Adrenal gland (tissue), 12 donors: ENCODE data around the gene ADAMTSL1. TPM values are rescaled to one million over a fixed set of nuclear protein-coding genes. Genes with fewer than 3 reads are reported as not detected.

Source experiments
- DNase-seq, 7 donors: peaks; one replicate each; pipeline ENCODE4 v3.0.0-alpha.2; 2019 to 2020
- H3K27ac ChIP-seq, 5 donors: fragments of 200-600 bp; sonication (generic) in 4 of 5; 1 replicate in 3 of 5; 2 replicates in 2 of 5; pipeline versions ENCODE4 v1.5.1 to v1.8.0; 2016 to 2020; ENCODE audit warnings: mild to moderate bottlenecking in 1 of 5
- H3K27me3 ChIP-seq: fragments of 200-600 bp; 2 replicates; pipeline ENCODE4 v1.8.0; 2021
- H3K36me3 ChIP-seq, 2 donors: fragments of 200-600 bp; replicated peaks in 1 of 2; 1 replicate in 1 of 2; 2 replicates in 1 of 2; pipeline versions ENCODE4 v1.5.1 to v1.8.0; 2018 to 2022
- H3K4me1 ChIP-seq, 2 donors: fragments of 200-600 bp; replicated peaks in 1 of 2; 1 replicate in 1 of 2; 2 replicates in 1 of 2; pipeline versions ENCODE4 v1.5.1 to v1.8.0; 2018 to 2021
- H3K4me3 ChIP-seq, 4 donors: fragments of 200-600 bp; sonication (generic) in 3 of 4; one replicate each; pipeline ENCODE4 v1.5.1; 2016 to 2018
- H3K9me3 ChIP-seq, 3 donors: fragments of 200-600 bp; sonication (generic) in 1 of 3; replicated peaks in 1 of 3; 1 replicate in 2 of 3; 2 replicates in 1 of 3; pipeline versions ENCODE4 v1.5.1 to v1.8.0; 2016 to 2021
- POLR2A ChIP-seq, 2 donors: fragments of 450-650 bp; IDR thresholded peaks; one replicate each; pipeline ENCODE4 v1.6.1; 2017; ENCODE audit warnings: antibody characterized with exemption in 2 of 2, mild to moderate bottlenecking in 2 of 2, moderate library complexity in 1 of 2
- WGBS, 4 donors: extraction: QIAGEN DNeasy Blood & Tissue Kit in 2 of 4; methylation state at CpG; one replicate each; pipeline versions ENCODE4 v1.1.5 to v1.1.7; 2013 to 2017; 5-methylcytosine and 5-hydroxymethylcytosine counted together
- intact Hi-C, 2 donors: fragments of 100-400 bp; cut with DNase I; formaldehyde crosslinking; loops; one replicate each; pipeline versions ENCODE4 v1.14.1 to v1.15.0; 2022 to 2023
- polyA plus RNA-seq, 3 donors: library from polyadenylated mRNA; stranded (reverse); fragments of 200-250 nt in 2 of 3; fragments of 350-450 nt in 1 of 3; fragmentation: Illumina TruSeq in 1 of 3; extraction: RNeasy Lipid Tissue Mini Kit (QIAGEN cat#74804) in 1 of 3; gene quantifications; one replicate each; pipeline ENCODE4 v1.2.3, GENCODE V29; 2013 to 2014
- total RNA-seq, 9 donors: library from RNA; depleted of rRNA in 4 of 9; stranded (reverse); fragments of >200 nt in 4 of 9; fragments of 120-200 nt in 1 of 9; fragmentation: NEBNext Ultra II Directional in 1 of 9; extraction: Animal tissue kit (Norgen Biotek cat#: 25700) in 1 of 9; gene quantifications; one replicate each; pipeline versions ENCODE4 v1.1.0 to v1.2.4, GENCODE V29; 2013 to 2023
- TF ChIP-seq, protein P1 (sequence below), 6 experiments: fragments of 450-650 bp in 4 of 6; fragments of 200-600 bp in 2 of 6; sonication (generic) in 1 of 6; IDR thresholded peaks; 1 replicate in 5 of 6; 2 replicates in 1 of 6; pipeline versions ENCODE4 v1.5.1 to v1.8.0; 2016 to 2021; ENCODE audit warnings: antibody characterized with exemption in 6 of 6, mild to moderate bottlenecking in 2 of 6, moderate library complexity in 1 of 6
- donor health status: healthy with polysubstance abuse.
- donor health status: Bipolar disorder and iron deficiency.
- donor health status: DM: yes; HTN: yes; CAD: no.
- donor health status: DM: no; HTN: no; CAD: no.
- donor health status: DM: no; HTN: no; CAD: no.
- donor health status: DM: yes; HTN: yes; CAD: no.

ADAMTSL1 gene
- total and polyA plus RNA-seq, 12 donors = 4.9 to 38.1 (median 20.6) TPM

DNA sequence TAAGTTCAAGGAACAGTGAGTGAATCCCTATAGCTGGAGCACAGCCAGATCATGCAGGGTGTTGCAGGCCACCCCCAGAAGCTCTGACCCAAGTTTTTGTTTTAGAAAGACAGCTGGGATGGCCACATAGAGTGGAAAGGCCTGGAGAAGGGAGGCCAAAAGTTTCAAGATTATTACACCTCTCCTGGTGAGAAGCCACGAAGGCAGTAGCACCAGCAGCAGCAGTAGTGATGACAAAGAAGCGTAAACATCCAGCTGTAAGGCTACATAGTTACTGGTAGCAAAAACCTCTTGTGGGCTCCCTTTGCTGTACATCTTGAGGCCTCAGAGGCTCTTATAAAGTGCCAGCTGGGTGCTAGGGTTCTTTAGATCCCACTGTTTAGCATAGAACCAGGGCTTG lies 11.8 kb downstream of the ADAMTSL1 start:
- intact Hi-C loops = loop anchor here in 1 of 2 donors (10.0 kb wide), 1 partner anchor 109 kb away; no protein-coding TSS in a partner anchor
- 87 to 94% (median 90%) methylated on average over 2 of the region's 2 CpGs for WGBS, 4 donors
- H3K27me3 ChIP-seq = no peaks in the 10 kb centered on the region
- no peak overlapping the region for H3K4me3 ChIP-seq
- no peaks in the 10 kb centered on the region for H3K36me3 ChIP-seq
- TF ChIP-seq, protein P1, sequence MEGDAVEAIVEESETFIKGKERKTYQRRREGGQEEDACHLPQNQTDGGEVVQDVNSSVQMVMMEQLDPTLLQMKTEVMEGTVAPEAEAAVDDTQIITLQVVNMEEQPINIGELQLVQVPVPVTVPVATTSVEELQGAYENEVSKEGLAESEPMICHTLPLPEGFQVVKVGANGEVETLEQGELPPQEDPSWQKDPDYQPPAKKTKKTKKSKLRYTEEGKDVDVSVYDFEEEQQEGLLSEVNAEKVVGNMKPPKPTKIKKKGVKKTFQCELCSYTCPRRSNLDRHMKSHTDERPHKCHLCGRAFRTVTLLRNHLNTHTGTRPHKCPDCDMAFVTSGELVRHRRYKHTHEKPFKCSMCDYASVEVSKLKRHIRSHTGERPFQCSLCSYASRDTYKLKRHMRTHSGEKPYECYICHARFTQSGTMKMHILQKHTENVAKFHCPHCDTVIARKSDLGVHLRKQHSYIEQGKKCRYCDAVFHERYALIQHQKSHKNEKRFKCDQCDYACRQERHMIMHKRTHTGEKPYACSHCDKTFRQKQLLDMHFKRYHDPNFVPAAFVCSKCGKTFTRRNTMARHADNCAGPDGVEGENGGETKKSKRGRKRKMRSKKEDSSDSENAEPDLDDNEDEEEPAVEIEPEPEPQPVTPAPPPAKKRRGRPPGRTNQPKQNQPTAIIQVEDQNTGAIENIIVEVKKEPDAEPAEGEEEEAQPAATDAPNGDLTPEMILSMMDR (IDR thresholded peaks at IDR 0.05) = no peak
- TF ChIP-seq POLR2A (IDR thresholded peaks at IDR 0.05) = no peak
- no peaks in the 10 kb centered on the region for H3K4me1 ChIP-seq
- no peak overlapping the region for H3K27ac ChIP-seq
- no peak for DNase-seq
- no peaks in the 10 kb centered on the region for H3K9me3 ChIP-seq

- intact Hi-C loops = loop anchor here in 1 of 2 donors (10.0 kb wide), 1 partner anchor 107 kb away; no protein-coding TSS in a partner anchor
- Histone ChIP-seq H3K4me1 (no peaks in the 10 kb centered on the region), H3K27ac (no peak overlapping the region), H3K36me3 (no peaks in the 10 kb centered on the region), H3K9me3 (no peaks in the 10 kb centered on the region), H3K27me3 (no peaks in the 10 kb centered on the region), H3K4me3 (no peak overlapping the region)
- no peak for DNase-seq
- 85 to 94% (median 89%) methylated on average over 7 of the region's 7 CpGs for WGBS, 4 donors
- TF ChIP-seq, protein P1 (IDR thresholded peaks at IDR 0.05) = no peak
- TF ChIP-seq POLR2A (IDR thresholded peaks at IDR 0.05) = no peak
Observed at GRCh38 chr9:18487611-18488010, 13.7 kb downstream of the ADAMTSL1 start.

- H3K4me1 ChIP-seq = peaks cover 0 to 6% of the 10 kb centered on the region in 2 donors
- H3K27ac ChIP-seq = no peak overlapping the region
- no peaks in the 10 kb centered on the region for H3K27me3 ChIP-seq
- TF ChIP-seq, protein P1 (IDR thresholded peaks at IDR 0.05) = no peak
- TF ChIP-seq POLR2A (IDR thresholded peaks at IDR 0.05) = no peak
- WGBS, 4 donors = 88 to 95% (median 94%) methylated on average over 2 of the region's 2 CpGs
- H3K4me3 ChIP-seq = no peak overlapping the region
- H3K9me3 ChIP-seq = no peaks in the 10 kb centered on the region
- no peaks in the 10 kb centered on the region for H3K36me3 ChIP-seq
- DNase-seq = no peak
- intact Hi-C loops = loop anchor here in 1 of 2 donors (10.0 kb wide), 1 partner anchor 106 kb away; no protein-coding TSS in a partner anchor
Observed at GRCh38 chr9:18488886-18489285, 14.9 kb downstream of the ADAMTSL1 start.

GRCh38 chr9:18489861-18490260 lies 15.9 kb downstream of the ADAMTSL1 start:
- Histone ChIP-seq H3K27me3 (no peaks in the 10 kb centered on the region), H3K36me3 (no peaks in the 10 kb centered on the region), H3K27ac (no peak overlapping the region), H3K9me3 (no peaks in the 10 kb centered on the region), H3K4me1 (peaks cover 0 to 6% of the 10 kb centered on the region in 2 donors), H3K4me3 (no peak overlapping the region)
- intact Hi-C loops = loop anchor here in 1 of 2 donors (10.0 kb wide), 1 partner anchor 105 kb away; no protein-coding TSS in a partner anchor
- no peak for TF ChIP-seq POLR2A (IDR thresholded peaks at IDR 0.05)
- TF ChIP-seq, protein P1 (IDR thresholded peaks at IDR 0.05) = no peak
- WGBS, 4 donors = 37 to 60% (median 41%) methylated on average over 2 of the region's 2 CpGs
- peak in 3 of 7 donors; percentile 14 to 55 (median 28) for DNase-seq
